EH (cell line): ENCODE results near the gene FBLIM1.
A peak's percentile ranks its signal among the peaks of the same experiment; 100 is the strongest.

Experiments used
- DNase-seq: peaks from one replicate; pipeline ENCODE4 v3.0.0-alpha.2; 2015; ENCODE audit warnings: low read depth

The FBLIM1 gene

DNA sequence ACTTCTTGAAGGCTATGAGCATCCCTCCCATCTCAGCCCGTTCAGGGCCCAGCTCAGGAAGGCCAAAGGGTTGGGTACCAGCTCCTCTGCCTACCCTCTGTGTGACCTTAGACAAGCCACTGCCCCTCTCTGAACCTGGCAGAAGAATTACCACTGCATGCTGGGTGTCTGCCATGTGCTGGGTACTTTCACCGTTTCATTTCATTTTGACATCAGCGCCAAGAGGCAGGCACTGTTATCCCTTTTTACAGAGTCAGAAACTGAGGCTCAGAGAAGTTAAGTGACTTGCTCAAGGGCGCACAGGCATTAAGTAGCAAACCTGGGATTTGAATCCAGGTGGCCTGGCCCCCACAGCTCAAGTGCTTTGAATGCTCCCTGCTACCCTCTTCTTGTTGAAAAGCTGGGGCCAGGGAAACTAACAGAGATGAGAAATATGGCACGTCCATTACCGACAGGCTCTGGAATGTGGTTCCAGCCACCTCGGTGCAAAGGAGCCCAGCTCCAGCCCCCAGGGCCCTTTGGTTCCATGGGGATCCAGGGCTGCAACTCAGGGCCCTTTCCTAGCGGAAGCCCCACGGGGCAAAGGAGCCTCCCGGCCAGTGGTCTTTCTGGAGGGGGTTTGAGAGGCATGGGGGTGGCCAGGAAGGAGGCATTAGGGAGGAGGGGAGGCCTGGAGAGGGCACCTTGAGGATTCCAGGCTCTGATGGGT lies 9.8 kb upstream of the FBLIM1 start:
- DNase-seq = no peak

DNA sequence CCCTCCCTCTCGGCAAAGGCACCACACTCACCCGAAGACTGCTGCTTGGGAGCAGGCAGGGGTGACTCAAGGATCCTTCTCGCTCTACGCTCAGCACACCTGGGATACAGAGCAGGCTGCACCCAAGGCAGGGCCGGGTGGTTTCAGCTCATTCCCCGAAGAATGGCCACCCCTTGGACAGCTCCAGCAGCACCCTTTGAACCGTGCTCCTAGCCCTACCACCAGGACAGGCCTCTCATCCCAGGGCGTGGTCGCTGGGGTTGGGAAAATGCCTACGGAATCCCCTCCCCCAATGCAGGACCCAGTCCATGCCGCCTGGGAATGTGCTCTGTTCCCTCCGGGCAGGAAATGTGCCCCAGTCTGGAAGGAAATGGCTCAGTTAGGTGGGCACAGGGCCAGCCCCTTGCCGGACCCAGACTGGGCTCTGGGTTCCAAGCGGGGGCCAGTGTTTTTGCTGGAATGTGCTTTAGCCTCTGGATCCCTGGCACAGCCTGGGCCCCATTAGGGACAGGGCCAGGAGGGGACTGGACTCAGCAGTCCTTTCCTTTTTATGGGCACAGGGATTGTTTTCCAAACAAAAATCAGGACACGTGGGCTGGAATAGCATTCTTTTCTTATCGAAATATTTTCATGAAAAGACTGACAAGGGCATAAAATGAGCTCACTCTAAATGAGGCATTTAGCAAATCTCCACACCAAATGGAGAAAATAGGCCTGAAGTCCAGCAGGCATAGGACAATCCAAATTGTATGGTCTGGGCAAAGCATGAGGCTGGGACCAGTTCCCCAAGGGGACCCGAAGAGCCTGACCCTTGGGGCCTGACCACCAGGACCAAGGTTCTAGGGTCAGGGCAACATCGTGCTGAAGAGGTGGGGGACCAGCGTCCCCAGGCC lies 8.9 kb upstream of the FBLIM1 start:
- DNase-seq = peak; percentile 83

GRCh38 chr1:15750924-15751323 lies 7.7 kb upstream of the FBLIM1 start:
- DNase-seq = no peak

DNA sequence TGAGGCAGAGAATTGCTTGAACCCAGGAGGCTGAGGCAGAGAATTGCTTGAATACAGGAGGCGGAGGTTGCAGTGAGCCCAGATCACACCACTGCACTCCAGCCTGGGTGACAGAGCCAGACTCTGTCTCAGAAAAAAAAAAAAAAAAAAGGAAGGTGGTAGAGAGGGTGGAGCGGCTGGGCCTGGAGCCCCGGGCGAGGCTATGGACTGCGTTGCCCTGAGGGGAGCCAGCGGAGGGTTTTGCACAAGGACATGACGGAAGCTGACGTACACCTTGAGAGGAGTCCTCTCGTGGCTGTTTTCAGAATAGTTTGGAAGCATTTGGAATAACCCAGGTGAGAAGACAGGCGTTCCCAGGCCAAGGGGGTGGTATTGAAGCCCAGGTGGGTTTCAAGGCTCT lies 6.9 kb upstream of the FBLIM1 start:
- DNase-seq = no peak

DNA sequence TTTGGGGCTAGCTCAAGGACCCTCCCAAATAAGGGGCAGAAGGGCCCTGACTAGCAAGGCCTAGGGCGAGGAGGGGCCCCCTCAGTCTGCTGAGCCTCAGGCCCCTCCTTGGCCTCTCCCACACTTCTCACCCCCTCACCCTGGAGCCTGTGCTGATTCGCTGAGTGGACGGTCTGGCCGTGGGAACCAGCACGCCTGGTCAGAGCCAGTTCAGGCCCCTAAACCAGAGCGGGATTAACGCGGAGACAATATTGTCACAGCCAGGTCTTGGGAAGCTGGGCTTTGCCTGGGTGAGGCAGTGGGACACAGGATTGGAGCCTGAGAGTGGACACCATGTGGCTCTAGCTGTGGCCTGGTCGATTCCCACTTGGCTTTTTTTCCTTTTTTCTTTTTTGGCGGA lies 4.8 kb upstream of the FBLIM1 start:
- DNase-seq = no peak

DNA sequence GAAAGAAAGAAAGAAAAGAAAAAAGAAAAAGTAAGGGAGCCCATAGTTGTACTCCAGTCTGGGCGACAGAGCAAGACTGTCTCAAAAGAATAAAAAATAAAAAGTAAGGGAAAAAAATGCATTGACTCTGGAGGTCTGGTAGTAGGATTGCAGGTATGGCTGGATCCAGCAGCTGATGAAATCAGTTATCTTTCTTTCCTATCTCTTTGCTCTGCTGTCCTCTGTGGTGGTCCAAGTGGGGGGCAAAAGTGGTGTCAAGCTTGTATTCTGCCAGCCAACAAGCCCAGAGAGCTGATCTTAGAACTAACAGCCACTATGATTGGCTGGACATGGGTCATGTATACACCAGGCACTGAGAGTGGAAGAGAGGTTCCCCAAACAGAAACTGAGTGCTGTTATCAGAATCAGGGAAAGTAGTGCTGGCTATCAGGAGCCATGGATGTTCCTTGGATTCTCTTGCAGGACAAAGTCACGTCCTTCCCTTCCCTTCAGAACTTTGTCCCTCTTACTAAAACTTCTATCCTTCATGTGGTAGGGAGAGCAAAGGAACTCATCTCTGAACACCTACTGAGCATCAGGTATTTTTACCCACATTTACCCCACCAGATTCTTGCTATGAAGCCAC lies 3.5 kb upstream of the FBLIM1 start:
- no peak for DNase-seq

GRCh38 chr1:15755646-15756040 lies 3.0 kb upstream of the FBLIM1 start:
- peak; percentile 40 for DNase-seq

- no peak for DNase-seq
These were observed 2.2 kb upstream of the FBLIM1 start for GRCh38 chr1:15756143-15757015.

- DNase-seq = no peak
These were observed 1.5 kb upstream of the FBLIM1 start for GRCh38 chr1:15757016-15757543.

GRCh38 chr1:15757575-15758342 lies 836 bp upstream of the FBLIM1 start:
- peak; percentile 75 for DNase-seq

DNA sequence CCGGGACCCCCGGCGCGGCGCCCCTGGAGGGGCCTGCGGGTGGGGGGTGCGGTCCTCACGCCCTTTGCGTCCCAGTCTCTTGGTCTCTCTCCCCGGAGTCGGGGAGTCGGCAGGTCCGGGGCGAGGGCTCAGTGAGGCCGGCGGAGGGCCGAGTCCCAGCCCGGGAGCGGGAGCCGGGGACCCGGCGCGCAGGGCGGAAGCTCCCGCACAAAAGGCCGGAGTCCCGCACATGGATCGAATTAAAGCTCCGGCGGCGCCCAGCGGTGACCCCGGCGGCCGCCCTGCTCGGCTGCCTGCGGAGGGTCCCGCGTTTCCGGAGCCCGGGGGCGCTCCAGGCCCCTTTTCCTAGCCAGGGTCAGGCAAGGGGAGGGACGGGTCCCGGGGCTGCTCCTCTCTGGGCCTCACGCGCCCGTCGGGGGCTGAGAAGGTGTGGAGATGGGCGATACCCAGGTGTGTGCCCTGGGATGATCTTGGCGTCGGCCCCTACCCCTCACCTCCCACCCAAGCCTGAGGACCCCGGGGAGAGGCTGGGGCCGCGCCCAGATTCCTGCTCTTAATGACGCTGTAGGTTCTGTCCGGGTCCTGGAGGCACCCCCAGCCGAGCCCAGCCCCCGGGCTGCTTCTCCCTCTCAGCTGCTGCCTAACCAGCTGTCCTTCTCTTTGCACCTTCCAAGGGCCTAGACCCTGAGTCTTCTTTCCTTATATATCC lies 512 bp downstream of the FBLIM1 start:
- DNase-seq = peak; percentile 46

DNA sequence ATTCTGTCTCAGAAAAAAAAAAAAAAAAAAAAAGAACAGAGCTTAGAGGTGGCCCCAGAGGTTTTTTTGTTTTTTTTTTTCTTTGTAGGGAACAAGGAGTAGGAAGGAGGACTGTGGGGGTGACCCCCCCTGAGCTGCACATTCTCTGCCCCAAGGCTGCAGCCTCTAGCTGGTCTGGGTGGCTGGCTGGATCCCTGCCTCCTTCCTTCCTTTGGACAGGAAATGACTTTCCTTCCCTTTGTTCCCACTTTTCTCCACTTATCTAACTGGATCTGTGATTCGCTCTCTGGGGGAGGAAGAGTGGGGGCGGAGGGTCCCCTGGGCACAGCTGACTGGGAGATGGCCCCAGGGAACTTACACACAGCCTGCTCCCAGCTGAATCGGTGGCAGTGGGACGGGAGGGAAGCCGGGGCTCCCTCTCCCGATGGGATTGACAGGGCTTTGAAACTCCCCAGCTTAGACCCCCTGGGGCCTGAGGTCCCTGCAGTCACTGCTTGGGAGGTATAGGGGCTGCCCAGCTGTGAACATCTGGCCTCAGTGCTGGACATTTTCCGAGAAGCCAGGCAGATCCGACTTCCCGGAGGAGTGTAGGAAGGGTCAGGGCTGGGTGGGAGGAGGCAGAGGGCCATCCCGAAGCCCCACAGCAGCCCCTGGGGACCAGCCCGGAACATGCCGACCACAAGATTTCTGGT lies 2.1 kb downstream of the FBLIM1 start:
- peak; percentile 94 for DNase-seq

- DNase-seq = no peak
These were observed 3.0 kb downstream of the FBLIM1 start for GRCh38 chr1:15761366-15762128.

- DNase-seq = peak; percentile 27
These were observed 4.0 kb downstream of the FBLIM1 start for GRCh38 chr1:15762546-15762945.

DNA sequence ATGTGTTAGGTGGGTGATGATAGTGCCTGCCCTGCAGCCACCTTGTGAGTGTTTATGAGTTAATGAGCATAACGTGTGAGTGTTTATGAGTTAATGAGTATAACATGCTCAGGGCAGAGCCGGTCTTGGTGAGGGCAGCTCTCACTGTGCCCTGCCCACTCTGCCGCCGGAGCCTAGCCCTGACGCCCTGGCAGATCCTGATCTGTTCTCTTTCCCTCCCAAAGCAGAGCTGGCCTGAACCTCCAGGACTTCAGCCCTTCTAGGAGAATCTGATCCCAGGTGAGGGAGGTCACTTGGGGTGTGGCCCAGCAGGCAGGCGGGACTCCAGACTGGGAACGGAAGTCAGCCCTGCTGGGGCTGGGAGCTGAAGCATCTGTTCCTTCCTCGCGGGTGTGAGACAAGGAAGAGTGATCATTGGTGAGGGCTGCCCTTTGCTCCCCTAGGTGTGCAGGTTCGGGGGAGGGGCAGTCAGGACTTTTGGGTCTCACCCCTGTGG lies 5.7 kb downstream of the FBLIM1 start:
- no peak for DNase-seq

DNA sequence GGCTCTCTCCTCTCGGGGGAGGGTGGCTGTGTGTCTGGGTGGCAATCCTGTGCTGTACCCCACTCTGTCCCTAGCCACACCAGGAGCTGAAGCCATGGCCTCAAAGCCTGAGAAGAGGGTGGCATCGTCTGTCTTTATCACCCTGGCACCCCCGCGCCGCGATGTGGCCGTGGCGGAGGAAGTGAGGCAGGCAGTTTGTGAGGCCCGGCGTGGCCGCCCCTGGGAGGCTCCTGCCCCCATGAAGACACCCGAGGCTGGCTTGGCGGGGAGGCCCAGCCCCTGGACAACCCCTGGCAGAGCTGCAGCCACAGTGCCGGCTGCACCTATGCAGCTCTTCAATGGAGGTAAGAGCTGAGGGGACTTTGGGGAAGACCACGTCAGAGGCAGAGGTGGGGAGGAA lies 6.3 kb downstream of the FBLIM1 start:
- no peak for DNase-seq

- DNase-seq = no peak
These were observed 7.0 kb downstream of the FBLIM1 start for GRCh38 chr1:15765495-15766194.

DNA sequence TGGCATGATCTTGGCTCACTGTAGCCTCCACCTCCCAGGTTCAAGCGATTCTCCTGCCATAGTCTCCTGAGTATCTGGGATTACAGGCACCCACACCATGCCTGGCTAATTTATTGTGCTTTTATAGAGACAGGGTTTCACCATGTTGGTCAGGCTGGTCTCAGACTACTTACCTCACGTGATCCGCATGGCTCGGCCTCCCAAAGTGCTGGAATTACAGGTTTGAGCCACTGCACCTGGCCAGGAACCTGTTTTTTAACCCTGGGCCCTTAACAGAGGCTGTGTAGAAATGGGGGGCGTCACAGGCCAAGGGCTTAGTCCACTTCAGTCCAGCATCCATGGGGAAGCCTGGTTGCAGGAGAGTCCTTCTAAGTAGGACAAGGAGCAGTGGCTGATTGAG lies 9.3 kb downstream of the FBLIM1 start:
- no peak for DNase-seq
